Stimulated activated CD4-positive, alpha-beta T cell treated with anti-CD3 and anti-CD28 coated beads, Interleukin-4, amount 100 ng/mL, for 24 hours (primary cell): ENCODE data around the gene AGXT2.
"Not testable (repeated sequence)": the region's sequence is repeated elsewhere in the genome, so short reads cannot be mapped to it uniquely, and the experiment has no call there.

ENCODE experiments used
- DNase-seq: peaks from one replicate; pipeline ENCODE4 v3.0.0-alpha.2; 2020

Gene AGXT2

GRCh38 chr5:35050541-35051126 lies 2.9 kb upstream of the AGXT2 start:
- DNase-seq, result no peak

GRCh38 chr5:35048910-35049309 lies 1.2 kb upstream of the AGXT2 start:
- no peak for DNase-seq

GRCh38 chr5:35046774-35047173 lies 975 bp downstream of the AGXT2 start:
- DNase-seq, result no peak

- no peak for DNase-seq
Measured at GRCh38 chr5:35045280-35045679, 2.5 kb downstream of the AGXT2 start.

- no peak for DNase-seq
Measured at GRCh38 chr5:35044649-35045048, 3.1 kb downstream of the AGXT2 start.

GRCh38 chr5:35042781-35043180 lies 5.0 kb downstream of the AGXT2 start:
- DNase-seq, result no peak

GRCh38 chr5:35041261-35041660 lies 6.5 kb downstream of the AGXT2 start:
- DNase-seq, result no peak

GRCh38 chr5:35038891-35039290 lies 8.9 kb downstream of the AGXT2 start:
- no peak for DNase-seq

- DNase-seq, result no peak
Measured at GRCh38 chr5:35036536-35036935, 11.2 kb downstream of the AGXT2 start.

GRCh38 chr5:35035929-35036328 lies 11.8 kb downstream of the AGXT2 start:
- not testable (repeated sequence) for DNase-seq

GRCh38 chr5:35035271-35035670 lies 12.5 kb downstream of the AGXT2 start:
- no peak for DNase-seq

GRCh38 chr5:35032356-35032755 lies 15.4 kb downstream of the AGXT2 start:
- no peak for DNase-seq

- DNase-seq, result no peak
Measured at GRCh38 chr5:35031276-35031675, 16.5 kb downstream of the AGXT2 start.

- no peak for DNase-seq
Measured at GRCh38 chr5:35030426-35031100, 17.2 kb downstream of the AGXT2 start.

- no peak for DNase-seq
Measured at GRCh38 chr5:35029333-35029732, 18.4 kb downstream of the AGXT2 start.

- no peak for DNase-seq
Measured at GRCh38 chr5:35026941-35027340, 20.8 kb downstream of the AGXT2 start.

GRCh38 chr5:35026280-35026840 lies 21.4 kb downstream of the AGXT2 start:
- DNase-seq, result no peak

- DNase-seq, result no peak
Measured at GRCh38 chr5:35024911-35025510, 22.7 kb downstream of the AGXT2 start.

GRCh38 chr5:35023391-35024178 lies 24.2 kb downstream of the AGXT2 start:
- no peak for DNase-seq

GRCh38 chr5:35016174-35017051 lies 31.3 kb downstream of the AGXT2 start:
- DNase-seq, result no peak

GRCh38 chr5:35015063-35015462 lies 32.7 kb downstream of the AGXT2 start:
- no peak for DNase-seq

- DNase-seq, result no peak
Measured at GRCh38 chr5:35012796-35013195, 35.0 kb downstream of the AGXT2 start.
